GM18951 (cell line): Measurements from ENCODE around the gene CES4A.

Experiments used
- POLR2A ChIP-seq: IDR thresholded peaks from 4 replicates; pipeline ENCODE4 v1.6.1; 2011; ENCODE audit warnings: mild to moderate bottlenecking; ENCODE audit not compliant: insufficient read length, insufficient read depth; ENCODE audit errors: extremely low read depth
- in situ Hi-C: fragments of 300-500 bp; cut with MboI; formaldehyde crosslinking; loops from one replicate; pipeline ENCODE4 v1.12.0; 2022; ENCODE audit warnings: low sequenced_read_pairs, mixed read lengths, inconsistent platforms; ENCODE audit not compliant: unreplicated experiment

The CES4A gene

GRCh38 chr16:67011274-67011673 is 22.9 kb downstream of the CES4A start:
- no peak for TF ChIP-seq POLR2A
- in situ Hi-C loops = no loop called here

- in situ Hi-C loops = no loop called here
Measured at GRCh38 chr16:67013233-67013822, 24.9 kb downstream of the CES4A start.

GRCh38 chr16:67013823-67014633 is 25.6 kb downstream of the CES4A start:
- in situ Hi-C loops = no loop called here
- no peak for TF ChIP-seq POLR2A

More at GRCh38 chr16:67013233-67013822, 24.9 kb downstream of the CES4A start:
- no peak for TF ChIP-seq POLR2A

DNA sequence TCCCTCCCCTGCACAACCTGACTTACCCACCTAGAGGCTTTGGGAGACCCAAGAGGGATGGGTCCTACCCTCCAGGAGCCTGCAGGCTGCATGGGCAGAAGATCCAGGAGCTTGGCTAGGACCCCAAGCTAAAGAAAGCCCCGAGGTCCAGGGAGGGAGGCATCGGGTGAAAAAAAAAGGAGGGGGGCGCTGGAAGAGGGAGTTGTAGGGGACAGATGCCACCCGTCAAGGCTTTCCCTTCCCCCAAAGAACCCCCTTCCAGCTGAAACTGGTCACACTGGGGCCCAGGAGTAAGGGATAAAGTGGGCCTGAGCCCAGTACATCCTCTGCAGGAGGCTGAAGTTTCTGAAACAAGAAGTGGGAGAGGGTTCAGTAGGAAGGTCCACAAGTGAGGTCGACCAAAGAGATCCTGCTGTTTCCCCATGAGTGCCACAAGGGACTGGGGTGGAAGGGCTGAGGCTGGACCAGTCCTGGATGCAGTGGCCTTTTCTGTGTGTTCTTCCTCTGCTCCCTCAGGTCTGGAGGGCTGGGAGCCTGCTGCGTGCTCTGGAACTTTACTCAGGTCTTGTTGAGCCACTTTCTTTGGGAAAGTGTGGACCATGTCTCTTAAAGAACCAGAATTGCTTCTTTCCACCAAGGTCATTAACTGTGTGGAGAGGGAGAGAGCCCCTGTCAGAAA is 26.4 kb downstream of the CES4A start:
- in situ Hi-C loops = no loop called here
- TF ChIP-seq POLR2A = no peak

GRCh38 chr16:67015313-67015731 is 26.9 kb downstream of the CES4A start:
- no peak for TF ChIP-seq POLR2A
- in situ Hi-C loops = no loop called here

DNA sequence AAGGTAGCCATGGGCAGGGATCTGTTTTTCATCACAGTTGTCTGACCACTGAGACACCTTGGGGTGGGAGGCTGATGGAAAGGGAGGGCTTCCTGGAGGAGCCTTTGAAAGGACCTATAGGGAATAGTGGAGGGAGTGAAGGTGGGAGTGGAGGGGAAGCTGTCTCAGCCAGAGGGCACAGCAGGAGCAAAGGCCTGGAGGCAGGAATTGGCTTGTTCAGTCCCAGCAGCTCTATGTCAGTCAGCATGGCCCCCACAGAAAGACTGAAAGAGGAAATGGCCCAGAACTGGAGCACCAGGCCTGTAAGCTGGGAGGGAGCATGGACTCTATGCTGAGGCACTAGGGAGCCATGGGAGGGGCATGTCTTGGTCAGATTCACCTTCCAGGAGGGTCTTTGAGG is 27.8 kb downstream of the CES4A start:
- no peak for TF ChIP-seq POLR2A
- in situ Hi-C loops = no loop called here

DNA sequence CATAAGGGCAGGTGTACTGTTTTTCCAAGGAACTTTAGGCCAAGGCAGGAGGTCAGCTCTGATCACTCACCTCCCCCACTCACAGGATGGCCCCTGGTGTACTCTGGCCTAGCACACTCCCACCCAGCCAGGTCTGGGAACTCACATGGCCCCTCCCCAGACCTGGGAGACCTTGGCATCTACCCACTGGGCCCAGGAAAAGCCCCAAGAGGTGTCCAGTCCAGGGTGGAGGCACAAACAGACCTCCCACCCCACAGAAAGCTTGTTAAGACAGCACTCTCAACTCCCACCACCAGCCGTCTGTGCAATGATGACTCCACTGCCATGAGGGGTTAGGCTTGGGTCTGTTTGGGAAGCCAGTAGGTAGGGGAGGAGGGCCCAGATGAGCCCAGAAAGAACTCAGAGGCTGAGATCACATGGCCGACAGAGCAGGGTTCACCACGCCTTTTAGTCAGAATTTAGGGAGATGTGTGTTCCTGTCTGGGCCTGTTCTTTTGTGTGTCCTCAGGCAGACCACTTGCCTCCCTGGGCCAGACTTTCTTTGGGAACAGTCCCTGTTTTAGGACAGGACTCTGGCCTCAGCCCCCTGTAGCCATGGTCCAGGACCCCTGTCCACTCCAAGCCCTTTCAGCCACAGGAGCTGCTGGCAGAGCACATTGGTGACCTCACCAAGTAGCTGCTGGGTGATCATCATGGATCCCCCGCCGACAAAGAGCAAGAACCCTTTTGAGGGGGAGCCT is 28.5 kb downstream of the CES4A start:
- no peak for TF ChIP-seq POLR2A
- in situ Hi-C loops = no loop called here

DNA sequence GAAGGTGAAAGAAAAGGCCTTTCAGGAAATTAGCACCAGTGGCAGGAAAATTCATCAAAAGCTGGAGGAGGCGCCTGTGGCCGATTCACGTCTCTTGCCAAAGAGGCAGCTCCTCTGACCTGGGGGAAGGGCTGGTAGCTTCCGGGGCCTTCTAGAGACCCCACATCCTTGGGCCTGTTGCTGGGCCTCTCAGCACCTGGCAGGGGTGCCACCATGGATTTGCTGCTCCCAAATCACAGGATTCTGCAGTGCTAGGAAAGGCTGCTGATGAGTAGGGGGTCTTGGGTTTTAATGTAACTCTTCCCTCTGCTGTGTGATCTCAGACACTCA is 29.0 kb downstream of the CES4A start:
- in situ Hi-C loops = no loop called here
- TF ChIP-seq POLR2A = no peak

DNA sequence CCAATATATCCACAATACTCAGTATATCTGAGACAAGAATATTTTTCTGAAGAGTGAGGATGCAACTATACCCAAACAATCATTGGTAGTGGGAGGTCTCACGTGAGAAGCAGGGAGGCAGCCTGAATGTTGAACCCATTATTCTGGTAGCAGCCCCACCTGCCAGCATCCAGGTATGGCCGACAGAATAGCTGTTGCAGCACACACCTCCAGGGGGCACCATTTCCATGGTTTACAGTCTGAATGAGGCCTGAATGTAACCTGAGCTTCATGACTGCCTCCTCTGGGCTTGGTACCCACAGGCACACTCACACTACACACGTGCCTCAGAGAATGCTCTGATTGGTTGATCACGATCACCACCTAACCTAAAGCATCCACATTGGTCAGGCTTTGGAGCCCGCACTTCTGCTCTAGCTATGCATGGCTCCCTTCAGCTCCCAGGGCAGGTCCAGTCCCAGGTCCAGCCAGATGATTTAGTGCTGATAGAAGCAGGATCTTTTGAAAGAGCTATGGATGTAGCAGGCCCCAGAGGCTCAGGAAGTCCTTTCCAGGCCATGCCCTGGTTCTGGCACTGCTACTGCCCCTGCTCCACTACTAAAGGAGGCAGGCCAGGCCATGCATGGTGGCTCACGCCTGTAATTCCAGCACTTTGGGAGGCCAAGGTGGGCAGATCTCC is 29.6 kb downstream of the CES4A start:
- in situ Hi-C loops = no loop called here
- no peak for TF ChIP-seq POLR2A

DNA sequence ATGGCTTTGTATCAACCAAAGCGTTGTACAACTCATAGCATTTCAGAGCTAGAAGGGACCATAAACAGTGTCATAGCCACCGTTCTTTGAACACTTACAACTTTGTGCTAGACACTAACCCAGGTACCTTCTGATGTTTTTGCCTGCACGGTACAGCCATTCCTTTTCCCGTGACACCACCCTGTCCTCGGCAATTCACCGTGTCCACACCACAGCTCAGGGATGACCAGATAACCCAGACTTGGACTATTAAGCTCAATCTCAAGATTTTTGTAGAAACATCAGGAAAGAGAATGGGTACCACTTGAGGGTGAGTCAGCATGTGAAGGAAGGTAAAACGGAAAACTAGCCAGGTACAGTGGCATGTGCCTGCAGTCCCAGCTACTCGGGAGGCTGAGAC is 30.8 kb downstream of the CES4A start:
- TF ChIP-seq POLR2A = no peak
- in situ Hi-C loops = no loop called here

- in situ Hi-C loops = no loop called here
Measured at GRCh38 chr16:67021321-67021720, 32.9 kb downstream of the CES4A start.

GRCh38 chr16:67022531-67023214 is 34.3 kb downstream of the CES4A start:
- in situ Hi-C loops = no loop called here
- TF ChIP-seq POLR2A = no peak

More at GRCh38 chr16:67021321-67021720, 32.9 kb downstream of the CES4A start:
- no peak for TF ChIP-seq POLR2A
